Activated CD4-positive, alpha-beta T cell treated with anti-CD3 and anti-CD28 coated beads for 48 hours (primary cell): ENCODE results near the gene FBRSL1.

Experiments
- DNase-seq: peaks from one replicate; pipeline ENCODE4 v3.0.0-alpha.2; 2020

Gene FBRSL1

DNA sequence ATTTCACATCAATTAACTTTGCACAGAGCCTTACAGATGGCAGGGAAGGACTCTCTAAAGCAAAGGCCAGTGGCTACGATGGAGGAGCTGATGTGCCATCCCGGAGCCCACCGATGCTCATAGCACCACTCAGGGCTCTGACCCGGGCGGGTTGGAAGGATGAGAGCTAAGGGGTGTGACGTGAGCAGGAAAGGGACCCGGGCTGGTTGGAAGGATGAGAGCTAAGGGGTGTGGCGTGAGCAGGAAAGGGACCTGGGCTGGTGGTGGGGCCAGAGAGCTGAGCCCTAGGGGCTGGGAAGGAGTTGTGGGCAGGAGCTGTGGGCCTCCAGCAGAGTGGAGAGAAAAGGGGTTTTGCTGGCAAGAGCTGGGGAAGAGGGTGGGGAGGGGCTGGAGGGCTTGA is 3.8 kb upstream of the FBRSL1 start:
- no peak for DNase-seq

DNA sequence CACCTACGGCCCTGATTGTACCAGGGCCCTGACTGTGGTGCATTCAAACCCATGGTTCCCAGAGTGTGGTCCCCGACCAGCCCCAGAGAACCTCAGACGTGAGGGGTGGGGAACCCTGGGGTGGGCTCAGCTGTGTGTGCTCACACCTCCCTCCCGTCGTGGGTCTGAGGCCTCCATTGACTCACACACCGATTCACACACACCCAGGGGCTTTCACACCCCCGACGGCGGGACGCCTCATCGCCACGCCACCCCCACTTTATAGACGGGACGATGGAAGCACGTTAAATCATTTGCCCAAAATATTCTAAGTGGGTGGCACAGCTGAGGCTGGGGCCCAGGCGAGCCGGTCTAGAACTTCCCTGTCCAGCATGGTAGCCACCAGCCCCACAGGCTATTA is 3.4 kb upstream of the FBRSL1 start:
- DNase-seq = no peak

DNA sequence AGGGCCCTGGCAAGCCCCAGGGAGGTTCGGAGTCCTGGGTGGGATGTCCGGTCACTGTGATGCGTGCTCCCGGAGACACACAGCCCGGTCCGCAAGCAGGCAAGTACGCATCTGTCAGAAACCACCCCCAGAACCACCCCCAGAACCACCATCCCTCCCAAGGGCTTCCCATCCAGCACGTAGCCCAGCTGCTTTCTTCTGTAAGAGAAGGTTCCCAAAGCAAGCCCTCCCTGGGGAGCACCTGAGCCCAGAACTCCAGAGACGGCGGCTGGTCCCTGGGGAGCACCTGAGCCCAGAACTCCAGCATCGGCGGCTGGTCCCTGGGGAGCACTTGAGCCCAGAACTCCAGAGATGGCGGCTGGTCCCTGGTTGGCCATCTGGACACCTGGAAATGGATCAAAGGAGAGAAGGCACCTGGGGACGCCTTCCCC is 2.6 kb upstream of the FBRSL1 start:
- DNase-seq = no peak

DNA sequence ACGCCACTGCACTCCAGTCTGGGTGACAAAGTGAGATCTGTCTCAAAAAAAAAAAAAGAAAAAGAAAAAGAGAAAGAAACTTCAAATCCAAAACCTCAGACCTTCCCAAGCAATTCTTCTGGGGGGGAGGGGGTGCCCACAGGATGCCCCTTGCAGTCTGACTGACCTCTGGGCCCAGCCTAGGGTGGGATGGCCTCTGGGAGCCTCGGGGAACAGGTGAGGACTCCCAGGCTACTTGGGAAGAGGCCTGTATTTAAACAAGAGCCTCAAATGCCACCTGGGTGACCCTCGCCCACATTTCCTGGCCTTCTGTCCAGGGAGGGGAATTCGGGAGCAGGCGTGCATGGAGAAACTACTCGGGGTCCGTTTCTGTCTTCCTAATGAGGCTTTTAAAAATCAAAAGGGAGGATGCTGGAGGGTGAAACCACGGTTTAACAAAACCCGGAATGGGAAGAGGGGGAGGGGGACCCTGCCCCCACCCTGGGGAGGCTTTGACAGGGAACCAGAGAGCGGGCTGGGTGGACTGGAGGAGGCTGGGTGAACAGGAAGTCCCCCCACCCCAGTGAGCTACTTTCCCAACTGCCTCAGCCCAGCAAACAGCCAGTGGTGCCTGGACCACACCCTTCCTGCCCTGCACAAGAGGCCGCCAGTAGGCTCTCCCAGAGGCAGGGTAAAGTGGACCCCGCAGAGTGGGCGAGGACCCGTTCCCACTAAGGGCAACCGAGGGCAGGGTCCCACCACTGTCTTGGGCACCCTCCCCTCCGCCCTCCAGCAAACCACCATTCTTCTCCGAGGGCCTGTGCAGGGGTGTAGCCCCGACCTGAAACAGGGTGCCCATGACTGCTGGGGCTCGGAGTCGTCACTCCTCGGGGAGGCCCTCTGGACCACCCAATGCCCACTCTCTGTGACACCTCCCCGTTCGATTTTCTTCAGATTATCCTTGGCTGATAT is 1.5 kb upstream of the FBRSL1 start:
- DNase-seq = no peak

DNA sequence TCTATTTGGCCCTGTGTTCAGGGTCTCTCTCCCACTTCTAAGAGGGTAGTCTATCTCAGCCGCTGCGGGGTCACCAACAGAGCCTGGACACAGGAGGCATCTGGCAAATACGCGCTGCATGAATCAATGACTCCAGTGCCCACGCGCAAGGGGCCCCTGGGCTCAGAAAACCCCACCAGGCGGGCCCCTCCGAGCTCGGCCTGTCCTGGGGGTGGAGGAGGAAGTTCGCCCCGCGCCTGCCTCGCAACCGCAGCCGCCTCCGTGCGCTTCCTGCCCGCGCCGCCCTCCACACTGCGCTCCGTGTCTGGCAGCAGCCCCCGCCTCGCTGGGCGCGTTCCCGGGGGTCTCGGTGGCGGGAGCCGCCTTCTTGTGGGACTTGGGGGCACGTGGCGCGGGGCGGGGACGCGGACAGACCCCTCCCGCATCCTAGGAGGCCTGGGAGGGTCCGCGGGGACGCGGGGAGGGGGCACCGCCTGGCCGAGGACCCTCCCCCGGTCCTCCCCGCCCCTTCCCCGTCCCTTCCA is 811 bp upstream of the FBRSL1 start:
- peak; percentile 52 for DNase-seq

DNA sequence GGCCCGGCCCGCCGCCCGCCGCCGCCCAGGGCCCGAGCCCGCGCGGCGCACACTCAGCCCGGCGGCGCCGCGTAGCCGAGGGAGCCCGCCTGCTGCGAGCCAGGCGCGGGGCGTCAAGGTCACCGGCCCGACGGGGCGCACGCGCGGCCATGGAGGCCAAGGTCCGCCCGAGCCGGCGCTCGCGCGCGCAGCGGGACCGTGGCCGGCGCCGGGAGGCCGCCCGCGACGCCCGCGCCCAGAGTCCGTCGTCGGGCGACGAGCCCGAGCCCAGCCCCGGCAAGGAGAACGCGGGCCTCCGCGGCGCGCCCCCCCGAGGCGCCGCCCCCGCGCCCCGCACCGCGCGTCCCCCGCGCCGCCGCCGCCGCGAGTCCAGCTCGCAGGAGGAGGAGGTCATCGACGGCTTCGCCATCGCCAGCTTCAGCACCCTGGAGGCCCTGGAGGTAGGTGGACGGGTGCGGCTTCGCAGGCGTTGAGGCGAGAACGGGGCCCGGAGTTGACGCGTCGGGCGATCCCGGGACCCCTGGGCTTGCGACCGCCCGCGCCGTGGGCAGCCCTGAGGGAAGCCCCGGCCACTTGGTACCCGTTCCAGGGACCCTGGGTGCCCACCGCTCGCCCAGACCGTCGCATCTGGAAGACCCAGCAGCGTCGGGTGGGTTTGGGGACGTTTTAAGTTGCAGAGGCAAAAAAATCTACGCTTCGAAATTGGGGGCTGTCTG is 629 bp downstream of the FBRSL1 start:
- DNase-seq = peak; percentile 35

DNA sequence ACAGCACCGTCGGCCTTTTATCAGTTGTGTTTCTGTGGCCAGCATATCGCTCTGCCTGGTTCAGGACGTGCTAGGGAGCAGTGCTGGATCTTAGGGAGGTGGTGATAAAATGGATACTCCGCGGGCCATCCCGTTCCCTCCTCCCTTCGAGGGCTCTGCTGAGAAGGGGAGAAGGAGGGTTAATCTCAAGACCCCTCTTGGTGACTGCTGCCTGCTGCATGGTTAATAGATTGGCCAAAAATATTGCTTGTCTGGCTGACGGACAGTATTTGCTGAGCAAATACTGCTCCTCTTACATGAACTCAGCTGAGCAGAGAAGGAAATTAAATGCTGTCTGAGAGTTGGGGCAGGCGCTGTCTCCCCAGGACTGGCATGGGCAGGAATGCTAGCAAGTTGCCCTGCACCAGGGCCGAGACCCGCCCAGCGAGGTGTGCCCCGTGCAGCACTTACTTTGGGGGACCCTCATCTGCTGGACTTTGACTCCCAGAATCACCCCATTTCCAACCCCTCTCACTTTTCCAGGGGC is 1.2 kb downstream of the FBRSL1 start:
- DNase-seq = no peak

DNA sequence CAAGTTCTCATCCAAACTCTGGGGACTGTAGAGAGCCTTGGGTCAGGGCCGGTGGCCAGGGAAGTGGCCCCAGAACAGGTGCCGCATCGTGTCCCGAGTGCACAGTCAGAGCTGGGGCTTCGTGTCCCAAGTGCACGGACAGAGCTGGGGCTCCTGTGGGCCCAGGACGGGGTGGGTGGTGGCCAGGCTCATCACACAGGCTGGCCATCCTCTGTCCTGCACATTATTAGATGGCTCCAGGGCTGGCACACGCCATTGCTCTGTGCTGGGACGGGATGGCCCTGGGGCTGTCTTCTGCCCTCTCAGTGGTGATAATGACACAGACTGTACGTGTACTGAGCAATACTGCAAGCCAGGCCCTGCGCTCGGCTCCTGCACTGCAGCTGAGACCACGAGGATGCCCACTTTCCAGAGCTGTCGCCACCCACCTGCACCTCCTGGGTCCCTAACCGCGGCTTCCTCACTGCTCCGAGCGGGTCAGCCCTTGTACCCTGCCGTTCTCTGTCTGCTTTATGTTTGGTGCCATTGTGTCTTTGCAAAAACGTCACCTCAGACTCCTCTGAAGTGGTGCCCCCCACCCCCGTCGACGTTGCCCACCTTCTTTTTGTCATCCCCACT is 1.9 kb downstream of the FBRSL1 start:
- no peak for DNase-seq

DNA sequence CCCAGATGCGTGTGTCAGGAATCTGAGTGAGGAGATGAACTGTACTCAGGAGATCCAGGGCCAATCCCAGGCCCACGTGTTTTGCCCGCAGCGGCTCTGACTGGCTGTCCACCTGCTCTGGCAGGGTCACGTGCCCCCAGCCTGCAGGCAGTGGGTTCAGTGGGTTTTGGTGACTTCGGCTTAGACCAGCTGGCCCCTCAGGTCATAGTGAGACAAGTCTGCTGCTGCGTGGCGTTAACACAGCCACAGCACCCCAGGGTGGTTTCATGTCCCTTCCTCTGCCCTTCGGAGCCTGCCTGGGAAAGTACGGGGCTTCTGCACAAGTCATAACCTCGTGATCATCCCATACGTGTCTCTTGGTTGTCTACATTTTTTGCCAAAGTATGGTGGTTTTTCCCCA is 2.6 kb downstream of the FBRSL1 start:
- no peak for DNase-seq

DNA sequence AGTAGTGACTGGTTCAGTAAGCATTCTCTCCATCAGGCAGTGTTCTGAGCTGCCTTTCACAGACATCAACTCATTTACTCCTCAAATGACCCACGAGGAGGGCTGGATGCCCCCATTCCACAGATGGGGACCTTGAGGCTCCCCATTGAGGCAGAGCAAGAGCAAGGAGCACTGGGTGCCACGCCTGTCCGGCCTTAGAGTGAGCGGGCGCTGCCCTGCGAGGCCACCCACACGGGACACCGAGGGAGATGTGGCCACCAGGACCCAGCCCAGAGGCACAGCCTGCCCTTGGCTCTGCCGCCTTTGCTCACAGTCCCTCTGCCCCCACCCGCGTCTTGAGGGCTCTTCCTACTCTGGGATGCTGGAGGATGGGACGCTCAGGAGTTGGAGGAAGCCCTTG is 3.0 kb downstream of the FBRSL1 start:
- no peak for DNase-seq

DNA sequence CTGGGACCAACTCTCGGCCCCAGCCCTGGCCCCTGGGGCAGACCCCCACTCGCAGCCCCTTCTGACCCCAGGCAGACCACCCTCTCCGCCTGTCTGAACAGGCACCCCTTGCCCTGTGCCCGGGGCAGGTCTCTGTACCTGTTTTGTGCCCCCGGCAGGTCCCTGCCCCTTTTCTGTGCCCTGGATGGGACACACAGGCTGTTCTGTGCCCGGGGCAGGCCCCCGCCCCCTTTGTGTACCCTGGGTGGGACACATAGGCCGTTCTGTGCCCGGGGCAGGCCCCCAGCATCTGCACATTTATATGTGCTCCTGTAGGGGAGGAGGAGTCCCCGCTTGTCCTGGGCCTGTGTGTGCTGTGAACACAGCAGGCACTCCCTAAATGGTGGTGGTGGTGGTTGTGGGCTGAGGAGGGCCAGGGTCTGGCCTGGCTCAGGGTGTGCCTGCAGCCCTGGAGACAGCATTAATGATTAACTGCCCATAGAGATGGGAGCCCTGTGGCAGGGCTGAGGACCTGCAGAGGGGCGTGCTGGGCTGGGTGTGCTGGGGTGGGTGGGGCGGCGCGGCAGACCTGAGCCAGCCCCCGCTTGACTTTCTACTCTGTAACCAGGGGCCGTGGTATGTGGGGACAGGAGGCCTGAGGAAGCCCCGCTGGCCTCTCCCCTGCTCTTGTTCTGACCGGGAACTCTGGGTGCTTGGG is 3.7 kb downstream of the FBRSL1 start:
- DNase-seq = no peak

DNA sequence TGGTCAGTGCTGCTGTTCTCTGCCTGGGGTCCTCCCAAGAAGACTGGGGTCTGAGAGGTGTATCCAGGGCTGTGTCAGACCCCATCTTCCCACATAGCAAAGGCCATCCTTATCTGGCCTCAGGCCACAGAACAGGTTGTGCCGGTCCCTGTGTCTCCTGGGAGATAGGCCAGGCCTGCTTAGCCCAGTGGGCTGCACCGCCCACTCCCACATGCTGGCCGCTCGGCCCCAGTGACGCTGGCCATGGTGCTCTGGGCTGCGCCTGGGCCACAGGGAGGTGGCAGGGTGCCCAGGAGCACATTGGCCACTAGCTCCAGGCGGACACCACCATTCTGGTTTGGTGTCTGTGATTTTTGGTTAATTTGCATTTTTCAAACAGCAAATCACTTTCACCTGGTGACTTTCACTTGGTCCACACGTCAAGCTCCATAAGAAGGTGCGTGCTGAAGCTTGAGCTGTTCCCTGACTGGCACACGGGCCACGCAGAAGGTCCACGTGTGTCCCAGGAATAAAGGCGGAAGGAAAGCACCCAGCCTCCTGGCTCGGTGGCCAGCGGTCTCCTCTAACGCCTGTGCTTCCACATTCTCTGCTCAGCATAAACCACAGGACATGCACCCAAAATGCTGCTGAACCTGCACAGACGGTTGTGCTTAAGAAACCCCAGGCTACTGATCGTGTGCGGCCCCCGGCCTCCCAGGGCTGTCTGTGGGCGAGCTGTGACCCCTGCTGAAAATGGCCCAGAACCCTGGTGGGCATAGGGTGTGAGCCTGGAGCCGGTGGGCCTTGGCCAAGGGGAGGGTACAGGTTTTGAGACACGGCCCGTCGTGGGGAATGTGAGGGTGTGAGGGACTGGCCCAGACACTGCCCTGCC is 4.6 kb downstream of the FBRSL1 start:
- no peak for DNase-seq

DNA sequence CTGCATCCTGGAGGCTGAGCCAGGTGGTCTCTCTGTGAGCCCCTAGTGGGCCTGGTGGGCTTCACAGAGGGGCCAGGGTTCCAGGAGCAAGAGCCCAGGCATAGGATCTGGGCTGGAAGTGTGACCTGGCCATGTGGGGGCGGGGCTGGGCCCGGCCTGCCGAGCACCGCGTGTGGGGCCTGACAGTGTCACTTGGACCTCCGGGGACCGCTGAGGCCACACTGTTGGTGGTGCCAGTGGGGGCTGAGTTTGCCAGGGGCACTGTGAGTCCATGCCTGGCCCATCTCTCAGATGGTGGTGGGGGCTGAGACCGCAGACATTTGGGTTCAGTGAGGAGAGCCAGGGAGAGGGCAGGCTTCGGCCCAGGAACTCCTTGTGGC is 5.2 kb downstream of the FBRSL1 start:
- DNase-seq = no peak

DNA sequence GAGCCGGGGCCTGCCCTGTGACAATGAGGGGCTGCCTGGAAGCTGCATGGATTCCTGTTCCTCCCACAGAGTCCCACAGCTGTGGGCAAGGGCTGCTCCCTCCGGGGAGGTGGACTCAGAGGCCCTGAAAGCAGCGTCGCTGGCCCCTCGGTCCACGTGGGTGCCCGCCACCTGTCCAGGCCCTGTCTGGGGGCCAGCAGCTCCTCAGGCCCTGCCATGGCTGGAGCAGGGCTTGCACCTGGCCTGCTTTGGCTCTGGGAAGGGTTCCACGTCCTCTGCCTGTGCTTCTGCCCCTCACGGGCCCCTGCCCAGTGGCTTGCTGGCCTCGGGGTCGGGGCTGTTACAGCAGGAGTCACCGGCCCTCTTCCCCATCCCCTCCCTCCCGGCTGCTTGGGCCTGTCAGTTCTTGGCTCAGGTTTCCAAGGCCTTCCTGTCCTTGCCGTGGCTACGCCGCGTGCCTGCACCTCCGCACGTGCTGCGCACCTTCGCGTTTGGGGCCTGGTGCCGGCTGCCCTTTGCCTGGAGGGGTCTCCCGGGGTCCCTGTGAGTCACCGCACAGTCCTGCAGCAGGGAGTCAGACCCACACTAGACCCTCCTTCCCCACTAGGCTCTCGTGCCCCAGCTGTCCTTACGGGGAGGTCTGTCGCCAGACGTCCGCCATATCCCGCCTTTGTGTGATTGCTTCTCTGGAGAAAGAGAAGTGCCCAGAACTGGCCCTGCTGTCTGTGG is 5.8 kb downstream of the FBRSL1 start:
- DNase-seq = no peak

DNA sequence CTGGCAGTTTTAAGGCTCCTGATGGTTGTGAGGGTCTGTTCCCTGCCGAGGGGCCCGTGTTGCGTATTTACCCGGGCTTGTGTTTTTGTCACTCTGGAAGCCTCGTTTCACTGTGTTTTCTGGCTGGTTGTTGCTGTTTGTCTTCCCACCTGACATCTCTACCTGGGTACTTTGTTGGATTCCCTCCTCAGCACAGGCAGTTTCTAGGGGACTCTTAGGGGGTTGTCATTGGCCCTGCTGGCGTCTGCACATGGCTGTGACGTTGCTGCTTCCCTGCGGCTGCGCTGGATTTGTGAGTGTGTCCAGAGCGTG is 6.4 kb downstream of the FBRSL1 start:
- no peak for DNase-seq

DNA sequence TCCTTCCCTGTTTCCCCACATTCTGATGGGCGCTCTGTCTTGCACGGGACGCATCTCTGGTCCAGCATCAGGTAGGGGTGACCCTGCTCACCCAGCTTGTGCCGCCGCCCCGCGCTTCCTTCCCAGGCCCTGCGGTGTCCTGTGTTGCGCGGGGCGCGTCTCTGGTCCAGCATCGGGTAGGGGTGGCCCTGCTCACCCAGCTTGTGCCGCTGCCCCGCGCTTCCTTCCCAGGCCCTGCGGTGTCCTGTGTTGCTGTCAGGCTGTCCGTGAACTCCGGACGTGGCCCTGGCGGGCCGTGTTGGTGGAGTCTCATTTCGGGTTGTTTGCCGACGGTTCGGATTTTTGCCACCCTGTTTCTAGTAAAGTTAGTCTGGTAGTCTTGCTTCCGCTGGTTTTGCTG is 6.8 kb downstream of the FBRSL1 start:
- no peak for DNase-seq

DNA sequence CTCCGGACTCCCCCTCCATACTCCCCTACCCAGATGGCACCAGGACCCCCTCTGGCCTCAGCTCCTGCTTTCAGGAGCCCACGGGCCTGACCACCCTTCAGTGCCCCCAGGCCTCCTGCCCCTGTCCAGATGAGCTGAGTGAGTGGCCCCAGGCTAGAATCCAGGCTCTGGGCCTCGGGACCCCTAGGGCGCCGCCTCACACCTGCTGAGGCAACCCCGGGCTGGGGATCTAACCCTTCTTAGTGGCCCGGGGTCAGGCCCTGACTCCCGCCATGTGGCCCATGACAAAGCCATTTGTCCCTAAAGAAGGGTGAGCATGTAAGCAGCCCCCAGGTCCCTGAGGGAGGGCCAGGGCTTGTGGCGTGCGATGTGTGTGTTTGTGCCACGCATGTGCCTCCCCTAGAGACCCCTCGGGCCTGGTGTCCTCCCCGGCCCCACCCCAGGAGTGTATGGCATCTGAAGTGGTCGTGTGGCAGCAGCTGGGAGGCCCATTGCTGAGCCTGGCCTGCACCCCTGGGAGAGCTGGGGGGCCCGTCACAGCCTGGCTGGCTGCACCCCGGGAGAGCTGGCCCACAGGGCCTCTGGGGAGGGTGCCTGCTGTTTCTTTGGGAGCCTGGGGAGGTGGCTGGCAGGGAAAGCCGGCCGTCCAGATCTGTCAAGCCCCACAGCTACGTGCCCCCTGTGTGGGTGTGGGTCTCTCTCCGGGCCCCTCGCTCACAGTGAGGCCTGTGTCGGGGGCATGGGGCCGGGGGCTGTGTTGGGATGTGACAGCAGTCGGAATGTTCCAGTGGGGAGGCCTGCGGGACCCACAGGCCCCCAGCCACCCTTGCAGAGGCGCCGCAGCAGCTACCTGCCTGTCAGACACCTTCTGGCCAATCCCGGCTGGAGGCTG is 7.8 kb downstream of the FBRSL1 start:
- no peak for DNase-seq

DNA sequence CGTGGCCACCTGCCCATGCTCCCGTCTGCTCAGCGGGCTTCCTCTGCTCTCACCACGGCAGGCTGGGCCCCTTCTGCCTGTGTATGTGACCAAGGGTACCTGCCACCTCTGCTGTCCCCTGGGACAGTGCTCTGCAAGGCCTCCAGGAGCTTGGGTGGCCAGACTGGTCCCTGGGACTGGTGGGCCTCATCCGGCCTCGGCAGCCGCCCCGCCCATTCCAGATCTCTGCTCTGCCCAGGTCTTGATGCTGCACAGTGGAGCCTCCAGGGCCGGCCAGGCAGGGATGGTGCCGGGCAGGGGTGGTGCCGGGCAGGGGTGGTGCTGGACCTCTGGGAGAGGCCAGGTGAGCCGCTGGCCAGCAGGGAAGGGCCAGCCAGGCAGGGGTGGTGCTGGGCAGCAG is 9.0 kb downstream of the FBRSL1 start:
- no peak for DNase-seq

DNA sequence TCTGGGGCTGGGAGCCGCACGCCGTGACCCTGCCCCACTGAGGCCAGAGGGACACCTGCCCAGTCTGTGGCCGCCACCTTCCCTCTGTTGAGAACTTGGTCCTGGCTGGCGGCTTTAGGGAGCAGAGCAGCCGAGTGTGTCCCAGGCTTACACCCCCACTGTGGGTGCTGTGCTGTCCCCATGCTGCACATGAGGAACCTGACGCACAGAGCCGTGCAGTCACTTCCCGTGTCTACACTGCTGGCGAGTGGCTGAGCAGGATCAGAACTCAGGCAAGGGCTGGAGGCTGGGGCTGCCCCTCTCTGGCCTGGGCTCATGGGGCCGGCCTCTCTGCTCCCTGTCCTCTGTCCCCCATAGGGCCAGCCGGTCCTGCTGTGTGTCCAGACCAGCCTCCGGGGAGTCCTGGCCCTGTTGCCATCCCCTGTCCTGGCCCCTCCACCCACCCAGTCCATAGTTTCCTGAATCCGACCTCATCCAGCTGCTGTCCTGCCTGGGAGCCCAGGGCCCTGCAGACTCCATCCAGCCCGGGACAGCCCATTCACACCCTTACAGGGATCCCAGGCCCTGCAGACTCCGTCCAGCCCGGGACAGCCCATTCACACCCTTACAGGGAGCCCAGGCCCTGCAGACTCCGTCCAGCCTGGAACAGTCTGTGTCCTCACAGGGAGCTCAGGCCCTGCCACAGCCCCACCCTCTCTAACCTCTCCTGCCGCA is 10.3 kb downstream of the FBRSL1 start:
- DNase-seq = no peak

DNA sequence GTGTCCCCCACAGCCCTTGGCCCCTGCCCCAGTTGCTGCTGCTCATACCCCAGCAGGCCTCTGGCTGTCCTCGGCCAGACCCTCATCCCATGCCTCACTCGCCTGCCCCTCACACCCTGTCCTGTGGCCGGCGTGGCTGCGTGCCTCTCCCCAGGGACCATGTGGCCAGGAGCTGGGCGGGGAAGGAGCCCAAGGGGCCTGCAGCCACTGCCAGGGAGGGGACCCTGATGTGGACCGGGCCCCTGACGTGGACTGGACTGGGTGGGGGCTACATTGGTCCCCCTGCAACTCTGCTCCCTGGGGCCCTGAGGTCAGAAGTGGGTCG is 10.9 kb downstream of the FBRSL1 start:
- DNase-seq = no peak
